Left hindlimb (tissue), 1 donor: ENCODE measurements around the gene IL1RAP.
"Not testable (repeated sequence)": the region's sequence is repeated elsewhere in the genome, so short reads cannot be mapped to it uniquely, and the experiment has no call there.

ENCODE experiments used
- DNase-seq: peaks from one replicate; pipeline ENCODE4 v3.0.0-alpha.2; 2018

Gene IL1RAP

DNA sequence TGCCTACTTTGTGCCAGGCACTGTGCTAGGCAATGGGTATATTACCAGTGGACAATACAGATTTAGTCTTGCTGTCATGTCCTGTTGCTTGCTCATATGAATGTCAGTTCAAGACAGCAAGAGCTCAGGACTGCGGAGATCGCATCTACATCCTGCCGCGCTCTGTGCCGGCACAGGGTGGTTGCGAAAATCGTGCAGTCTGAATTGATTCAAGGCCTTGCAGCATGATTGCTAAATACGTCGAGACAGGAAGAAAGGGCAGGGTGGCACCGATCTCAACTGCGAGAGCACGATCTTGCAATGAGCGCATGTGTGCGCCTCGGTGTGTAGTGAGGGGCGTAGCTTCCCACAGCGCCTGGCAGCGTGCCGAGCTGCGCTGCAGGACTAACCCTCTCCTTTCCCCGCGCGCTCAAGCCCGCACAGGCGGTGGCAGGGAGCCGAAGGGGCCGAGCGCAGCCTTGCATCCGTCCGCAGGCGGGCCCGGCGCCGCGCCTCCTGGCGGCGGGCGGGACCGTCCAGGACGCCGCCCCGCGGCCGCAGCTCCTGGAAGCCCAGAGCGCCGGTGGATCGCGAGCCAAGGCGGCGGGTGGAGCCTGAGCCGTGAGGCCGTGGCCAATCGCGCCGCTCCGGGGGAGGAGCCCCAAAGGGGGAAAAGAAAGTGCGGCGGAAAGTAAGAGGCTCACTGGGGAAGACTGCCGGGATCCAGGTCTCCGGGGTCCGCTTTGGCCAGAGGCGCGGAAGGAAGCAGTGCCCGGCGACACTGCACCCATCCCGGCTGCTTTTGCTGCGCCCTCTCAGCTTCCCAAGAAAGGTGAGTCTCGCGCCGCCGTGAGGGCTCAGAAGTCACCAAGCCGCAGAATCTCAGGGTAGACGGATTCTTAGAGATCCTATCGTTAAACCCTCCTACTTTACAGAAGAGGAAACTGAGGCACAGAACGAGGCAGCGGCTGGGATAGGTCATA lies at the start of gene IL1RAP:
TSS of gene IL1RAP (plus strand) at position 677 of the 962 bp plus-strand sequence. CDS start 50,205 bp downstream, outside the sequence.
- DNase-seq, result peak; percentile 94

DNA sequence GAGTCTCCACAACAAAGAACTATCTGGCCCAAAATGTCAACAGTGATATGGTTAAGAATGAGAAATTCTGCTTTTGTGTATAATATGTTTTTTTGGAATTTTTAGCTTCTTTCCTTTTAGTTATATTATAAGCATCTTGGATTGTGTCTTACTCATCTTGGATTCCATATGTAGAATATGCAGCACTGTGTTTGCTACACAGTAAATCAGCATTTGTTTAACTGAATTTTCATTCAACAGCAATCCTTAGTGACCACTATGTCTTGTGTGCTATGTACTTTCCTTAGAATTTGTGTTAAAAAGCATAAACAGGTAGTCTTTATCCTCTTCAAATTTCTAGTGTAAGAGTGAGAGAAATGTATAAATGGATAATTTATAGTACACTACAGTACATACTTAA lies 46.0 kb upstream of the IL1RAP start:
- no peak for DNase-seq

GRCh38 chr3:190473261-190473660 lies 40.6 kb upstream of the IL1RAP start:
- not testable (repeated sequence) for DNase-seq

DNA sequence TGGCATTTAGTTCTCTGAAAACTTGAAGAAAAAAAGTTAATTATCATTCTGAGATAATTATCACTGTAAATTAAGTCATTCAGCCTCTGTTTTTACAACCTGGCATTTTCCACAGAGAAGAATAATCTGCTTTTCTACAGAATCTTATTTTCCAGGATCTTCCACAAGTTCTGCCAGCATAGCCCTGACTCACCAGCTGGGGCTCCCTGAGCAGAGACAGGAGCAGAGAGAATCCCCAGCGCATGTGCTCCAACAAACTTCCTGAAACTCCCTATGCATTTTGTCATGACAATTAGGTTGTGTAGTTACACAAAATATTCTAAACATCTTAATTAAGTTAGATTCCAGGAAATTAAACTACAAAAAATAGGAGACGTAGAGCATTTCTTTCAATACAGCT lies 32.1 kb upstream of the IL1RAP start:
- no peak for DNase-seq

- no peak for DNase-seq
Measured at GRCh38 chr3:190485830-190486532, 27.9 kb upstream of the IL1RAP start.

DNA sequence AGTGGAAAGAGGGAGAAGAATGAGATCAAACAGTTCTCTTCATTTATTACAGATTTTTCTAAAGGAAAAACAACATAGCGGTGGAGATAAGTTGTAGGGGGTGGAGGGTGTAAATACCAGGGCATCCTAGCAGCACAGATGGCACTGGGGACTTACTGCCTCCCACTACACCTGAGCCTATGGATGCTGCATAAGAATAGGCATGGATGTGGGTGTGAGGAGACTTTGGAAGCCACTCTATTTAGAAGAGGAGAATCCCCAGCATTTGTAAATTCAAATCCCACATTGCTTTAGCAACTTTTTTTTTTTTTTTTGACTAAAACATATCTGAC lies 27.4 kb upstream of the IL1RAP start:
- no peak for DNase-seq

- DNase-seq, result no peak
Measured at GRCh38 chr3:190486908-190487607, 26.8 kb upstream of the IL1RAP start.

GRCh38 chr3:190491533-190492054 lies 22.3 kb upstream of the IL1RAP start:
- no peak for DNase-seq

DNA sequence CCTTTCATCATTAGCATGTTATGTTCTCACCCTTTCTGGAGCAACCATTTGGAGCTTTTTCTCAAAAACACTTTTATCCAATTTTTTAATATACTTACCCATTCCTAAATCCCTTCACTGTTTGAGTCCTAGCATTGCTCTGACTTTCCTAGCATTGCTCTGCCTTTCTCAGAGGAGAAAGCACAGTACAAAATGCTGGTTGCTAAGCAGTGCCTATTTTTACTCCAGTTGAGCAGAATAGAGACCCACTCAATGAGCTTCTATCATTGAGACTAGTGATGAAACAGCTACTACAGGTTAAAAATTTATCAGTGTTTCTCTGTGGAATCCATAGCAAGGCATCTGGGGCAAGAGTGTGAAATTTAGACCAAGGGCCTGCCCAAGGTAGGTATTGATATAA lies 21.8 kb upstream of the IL1RAP start:
- no peak for DNase-seq

DNA sequence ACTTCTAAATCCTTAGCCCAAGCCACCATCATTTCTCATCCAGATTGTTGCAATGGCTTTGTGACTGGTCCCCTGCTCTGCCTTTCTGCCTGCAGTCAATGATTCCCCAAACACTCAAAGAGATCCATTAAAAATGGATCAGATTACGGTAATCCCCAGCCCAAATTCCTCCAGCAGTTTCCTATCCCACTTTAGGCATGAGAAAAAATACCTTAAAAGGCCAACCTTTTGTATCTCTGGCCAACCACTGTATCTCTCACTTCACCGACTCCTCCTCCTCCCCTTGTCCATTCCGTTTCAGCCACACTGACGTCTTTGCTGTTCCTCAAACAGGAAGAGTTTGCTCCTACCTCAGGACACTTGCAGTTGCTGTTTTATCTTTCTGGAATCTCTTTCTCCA lies 20.9 kb upstream of the IL1RAP start:
- no peak for DNase-seq

- DNase-seq, result no peak
Measured at GRCh38 chr3:190494907-190495306, 19.0 kb upstream of the IL1RAP start.

DNA sequence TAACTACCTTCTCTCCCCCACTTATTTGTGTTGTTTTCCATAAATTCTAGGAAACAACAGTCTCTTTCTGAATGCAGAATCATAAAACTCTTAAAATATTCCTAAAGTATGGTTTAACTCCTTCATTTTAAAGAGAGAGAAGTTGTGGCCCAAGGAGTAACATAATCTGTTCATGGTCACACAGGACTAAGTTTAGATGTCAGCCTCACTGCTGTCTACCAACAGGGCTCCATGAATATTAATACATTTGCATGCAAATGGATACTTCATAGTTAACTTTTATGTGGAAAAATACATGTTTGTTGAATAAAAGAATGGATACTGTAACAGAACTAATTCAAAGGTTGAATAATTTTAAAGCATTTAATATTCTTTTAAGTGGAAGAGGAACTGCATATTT lies 18.5 kb upstream of the IL1RAP start:
- no peak for DNase-seq

DNA sequence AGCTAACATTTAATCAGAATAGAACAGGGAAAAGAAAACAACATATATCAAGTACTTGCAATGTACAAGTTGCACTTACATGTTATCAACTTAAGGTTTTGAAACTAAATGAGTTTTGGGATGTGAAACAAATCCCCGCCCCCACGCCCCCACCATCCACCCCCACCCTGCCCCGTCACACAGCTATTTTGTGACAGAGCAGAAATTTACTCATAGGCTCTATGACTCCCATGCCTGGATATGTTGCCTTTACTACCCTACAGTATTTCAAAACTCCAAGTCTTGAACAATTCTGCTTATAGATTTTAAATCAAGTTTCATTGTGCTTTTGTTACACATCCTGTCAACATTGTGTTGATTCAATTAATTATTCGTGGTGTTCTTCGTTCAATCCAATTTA lies 18.1 kb upstream of the IL1RAP start:
- no peak for DNase-seq

DNA sequence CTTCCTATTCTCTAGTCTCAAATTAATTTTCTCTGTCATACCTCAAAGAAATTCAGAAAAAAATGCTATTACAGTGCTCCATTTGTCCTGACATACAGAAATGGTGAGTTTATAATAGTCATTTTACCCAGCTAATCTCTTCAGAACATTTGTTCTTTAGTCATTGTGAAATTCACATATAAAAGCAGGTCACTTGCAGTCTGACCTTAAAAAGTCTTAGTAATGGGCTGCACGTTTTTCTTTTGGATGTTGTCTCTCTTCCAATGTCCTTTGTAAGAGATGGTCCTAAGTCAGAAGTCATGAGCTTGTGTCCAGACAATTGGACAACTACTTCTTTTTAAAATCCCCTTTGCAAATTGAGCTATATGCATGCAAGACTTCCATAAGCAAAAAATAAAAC lies 17.0 kb upstream of the IL1RAP start:
- no peak for DNase-seq

- DNase-seq, result no peak
Measured at GRCh38 chr3:190497811-190498210, 16.1 kb upstream of the IL1RAP start.

DNA sequence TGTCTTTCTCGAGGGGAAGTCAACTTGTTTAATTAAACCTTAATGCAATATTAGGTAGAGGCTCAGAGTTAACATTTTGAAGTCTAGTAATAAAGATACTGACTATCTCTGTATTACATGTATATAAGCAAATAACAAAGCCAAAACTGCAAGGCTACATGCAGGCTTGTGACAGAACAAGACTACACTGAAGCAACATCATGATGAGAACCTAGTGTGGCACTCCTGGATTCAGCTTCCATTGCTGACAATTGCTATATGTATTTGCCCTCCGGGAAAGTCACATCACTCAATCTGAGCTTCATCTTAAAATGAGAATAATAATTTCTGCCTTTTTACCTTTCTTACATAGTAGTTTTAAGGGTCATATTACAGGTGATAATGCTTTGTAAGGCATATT lies 15.6 kb upstream of the IL1RAP start:
- DNase-seq, result no peak

DNA sequence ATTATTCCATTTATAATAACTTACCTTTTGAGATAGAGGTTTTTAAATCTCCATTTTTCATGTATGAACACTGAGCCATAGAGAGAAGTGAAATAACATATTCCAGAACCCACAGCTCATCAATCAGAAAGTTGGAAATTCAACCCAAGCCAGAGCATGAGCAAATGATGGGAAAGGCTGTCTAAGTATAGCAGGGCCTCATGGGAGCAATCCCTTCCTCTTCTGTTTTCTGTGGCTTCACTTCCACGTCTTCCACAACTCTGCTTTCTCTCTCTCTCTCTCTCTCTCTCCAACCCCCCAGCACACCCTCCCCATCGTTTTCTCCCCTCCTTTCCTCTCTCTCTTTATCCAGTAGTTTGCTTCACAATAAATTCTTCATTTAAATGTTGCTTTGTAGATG lies 14.8 kb upstream of the IL1RAP start:
- no peak for DNase-seq

- DNase-seq, result no peak
Measured at GRCh38 chr3:190502946-190503345, 10.9 kb upstream of the IL1RAP start.

- no peak for DNase-seq
Measured at GRCh38 chr3:190504354-190505125, 9.3 kb upstream of the IL1RAP start.

- DNase-seq, result no peak
Measured at GRCh38 chr3:190505381-190506003, 8.4 kb upstream of the IL1RAP start.

DNA sequence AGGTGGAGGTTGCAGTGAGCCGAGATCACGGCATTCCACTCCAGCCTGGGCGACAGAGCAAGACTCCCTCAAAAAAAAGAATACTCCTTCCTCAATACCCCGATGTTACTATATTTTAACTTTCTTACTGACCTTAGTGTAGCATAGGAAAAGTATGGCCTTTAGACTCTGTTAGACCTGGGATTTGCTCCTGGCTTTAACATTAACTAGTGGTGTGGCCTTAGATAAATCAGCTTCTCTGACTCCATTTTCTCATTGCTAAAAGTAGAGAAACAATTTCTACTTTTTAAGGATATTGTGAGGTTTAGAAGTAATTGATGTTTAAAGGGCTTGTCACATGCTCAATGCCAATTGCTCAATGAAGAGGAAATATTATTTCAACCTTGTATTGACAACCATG lies 7.6 kb upstream of the IL1RAP start:
- no peak for DNase-seq

DNA sequence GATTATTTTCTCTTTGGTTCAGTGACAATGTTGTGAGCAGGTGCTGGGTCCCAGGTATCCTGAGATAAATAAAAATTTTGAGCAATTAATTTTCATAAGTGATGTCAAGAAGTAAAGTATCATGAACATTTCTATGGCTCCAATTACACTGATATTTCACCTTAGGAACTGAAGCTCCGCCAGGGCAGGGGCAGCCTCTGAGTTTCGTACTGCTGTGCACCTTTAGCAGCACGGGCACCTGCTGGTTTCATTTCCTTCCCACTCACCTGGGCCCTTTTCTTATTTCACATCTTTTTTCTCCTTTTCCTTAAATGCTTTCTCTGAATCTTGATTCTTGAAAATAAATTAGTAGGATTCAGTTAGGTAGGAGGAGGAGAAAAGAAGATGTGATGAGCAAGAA lies 1.2 kb upstream of the IL1RAP start:
- no peak for DNase-seq
